Neural crest cell (in vitro differentiated cells): ENCODE results near the gene EGFL8. TPM values are rescaled to one million over a fixed set of nuclear protein-coding genes. Genes with fewer than 3 reads are reported as not detected.

Source experiments
- DNase-seq: peaks from one replicate; pipeline ENCODE4 v3.0.0; 2021; ENCODE audit warnings: low read depth, mixed read lengths, low spot score
- H3K27ac Mint-ChIP-seq: one replicate; pipeline ENCODE4 v1.8.0; 2021; ENCODE audit warnings: mild to moderate bottlenecking, mixed read lengths; ENCODE audit not compliant: unreplicated experiment
- H3K27me3 Mint-ChIP-seq: 2 replicates; pipeline ENCODE4 v1.8.0; 2021; ENCODE audit warnings: low read depth, mild to moderate bottlenecking, mixed read lengths
- H3K36me3 Mint-ChIP-seq: 2 replicates; pipeline ENCODE4 v1.8.0; 2021; ENCODE audit warnings: low read depth, mild to moderate bottlenecking, mixed read lengths
- H3K4me1 Mint-ChIP-seq: 2 replicates; pipeline ENCODE4 v1.8.0; 2021; ENCODE audit warnings: mixed read lengths
- H3K4me3 Mint-ChIP-seq: one replicate; pipeline ENCODE4 v1.8.0; 2021; ENCODE audit warnings: mild to moderate bottlenecking, mixed read lengths
- H3K9me3 Mint-ChIP-seq: 2 replicates; pipeline ENCODE4 v1.8.0; 2021; ENCODE audit warnings: mixed read lengths
- total RNA-seq: library from RNA; stranded (reverse); gene quantifications from 2 replicates; pipeline ENCODE4 v1.2.1, GENCODE V29; 2021
- TF ChIP-seq, protein P1 (sequence below): fragments of 200-600 bp; sonication (generic); conservative IDR thresholded peaks from 2 replicates; pipeline ENCODE4 v1.5.0; 2021; ENCODE audit warnings: antibody characterized with exemption, mild to moderate bottlenecking

The EGFL8 gene
- total RNA-seq, 1 donor from 2014 or later: 44.0 TPM

DNA sequence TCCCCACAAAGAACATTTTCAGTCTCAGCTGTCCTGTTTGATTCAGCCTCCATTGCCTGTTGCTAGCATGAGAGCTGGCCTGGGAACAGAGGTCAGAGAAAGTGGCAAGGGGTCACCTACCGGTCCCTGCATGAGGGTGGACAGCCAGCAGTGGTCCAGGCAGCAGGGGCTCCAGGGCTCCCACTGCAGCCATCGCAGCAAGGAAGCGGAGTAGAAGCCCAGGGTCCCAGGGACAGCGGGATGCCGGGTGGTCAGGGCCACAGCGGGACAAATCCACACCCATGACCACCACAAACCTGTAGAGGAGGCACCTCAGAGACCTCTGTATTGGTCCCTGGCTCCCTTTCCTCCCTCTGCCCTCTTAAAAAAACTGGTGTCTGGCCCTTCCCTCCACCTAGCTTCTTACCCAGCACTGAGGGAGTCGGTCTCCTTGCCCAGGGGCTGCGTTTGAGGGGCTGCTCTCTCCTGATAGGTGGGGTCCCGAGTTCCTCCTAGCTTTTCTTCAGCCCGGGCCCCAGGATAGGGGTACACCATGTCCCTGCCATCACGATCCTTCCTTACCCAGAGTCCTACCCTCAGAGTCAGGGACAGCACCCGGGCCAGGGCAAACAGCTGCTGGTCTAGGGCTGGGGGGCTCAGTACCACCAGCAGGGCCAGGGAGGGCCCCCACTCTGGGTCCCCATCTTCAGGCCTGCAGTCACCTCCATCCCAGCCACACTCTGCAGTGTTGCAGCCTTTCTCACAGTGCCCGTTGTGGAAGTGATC, 36.5 kb downstream of the EGFL8 start:
- peak overlapping the region; percentile 22 for H3K27ac Mint-ChIP-seq
- TF ChIP-seq, protein P1, sequence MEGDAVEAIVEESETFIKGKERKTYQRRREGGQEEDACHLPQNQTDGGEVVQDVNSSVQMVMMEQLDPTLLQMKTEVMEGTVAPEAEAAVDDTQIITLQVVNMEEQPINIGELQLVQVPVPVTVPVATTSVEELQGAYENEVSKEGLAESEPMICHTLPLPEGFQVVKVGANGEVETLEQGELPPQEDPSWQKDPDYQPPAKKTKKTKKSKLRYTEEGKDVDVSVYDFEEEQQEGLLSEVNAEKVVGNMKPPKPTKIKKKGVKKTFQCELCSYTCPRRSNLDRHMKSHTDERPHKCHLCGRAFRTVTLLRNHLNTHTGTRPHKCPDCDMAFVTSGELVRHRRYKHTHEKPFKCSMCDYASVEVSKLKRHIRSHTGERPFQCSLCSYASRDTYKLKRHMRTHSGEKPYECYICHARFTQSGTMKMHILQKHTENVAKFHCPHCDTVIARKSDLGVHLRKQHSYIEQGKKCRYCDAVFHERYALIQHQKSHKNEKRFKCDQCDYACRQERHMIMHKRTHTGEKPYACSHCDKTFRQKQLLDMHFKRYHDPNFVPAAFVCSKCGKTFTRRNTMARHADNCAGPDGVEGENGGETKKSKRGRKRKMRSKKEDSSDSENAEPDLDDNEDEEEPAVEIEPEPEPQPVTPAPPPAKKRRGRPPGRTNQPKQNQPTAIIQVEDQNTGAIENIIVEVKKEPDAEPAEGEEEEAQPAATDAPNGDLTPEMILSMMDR: no peak
- peaks cover 3% of the 10 kb centered on the region for H3K9me3 Mint-ChIP-seq
- no peak for DNase-seq
- H3K36me3 Mint-ChIP-seq: no peaks in the 10 kb centered on the region
- H3K4me3 Mint-ChIP-seq: no peak overlapping the region
- H3K27me3 Mint-ChIP-seq: peaks cover 3% of the 10 kb centered on the region
- peaks cover 27% of the 10 kb centered on the region for H3K4me1 Mint-ChIP-seq

- Mint-ChIP-seq H3K4me3 (no peak overlapping the region), H3K27me3 (peaks cover 3% of the 10 kb centered on the region), H3K4me1 (peaks cover 20% of the 10 kb centered on the region), H3K27ac (no peak overlapping the region), H3K9me3 (peaks cover 9% of the 10 kb centered on the region), H3K36me3 (no peaks in the 10 kb centered on the region)
- TF ChIP-seq, protein P1: no peak
- DNase-seq: no peak
Measured at GRCh38 chr6:32202186-32202585, 37.8 kb downstream of the EGFL8 start.

GRCh38 chr6:32203426-32204267, 39.3 kb downstream of the EGFL8 start:
- Mint-ChIP-seq H3K27me3 (peaks cover 3% of the 10 kb centered on the region), H3K4me1 (peaks cover 15% of the 10 kb centered on the region), H3K27ac (no peak overlapping the region), H3K9me3 (peaks cover 9% of the 10 kb centered on the region), H3K36me3 (no peaks in the 10 kb centered on the region), H3K4me3 (no peak overlapping the region)
- no peak for DNase-seq
- TF ChIP-seq, protein P1: no peak

DNA sequence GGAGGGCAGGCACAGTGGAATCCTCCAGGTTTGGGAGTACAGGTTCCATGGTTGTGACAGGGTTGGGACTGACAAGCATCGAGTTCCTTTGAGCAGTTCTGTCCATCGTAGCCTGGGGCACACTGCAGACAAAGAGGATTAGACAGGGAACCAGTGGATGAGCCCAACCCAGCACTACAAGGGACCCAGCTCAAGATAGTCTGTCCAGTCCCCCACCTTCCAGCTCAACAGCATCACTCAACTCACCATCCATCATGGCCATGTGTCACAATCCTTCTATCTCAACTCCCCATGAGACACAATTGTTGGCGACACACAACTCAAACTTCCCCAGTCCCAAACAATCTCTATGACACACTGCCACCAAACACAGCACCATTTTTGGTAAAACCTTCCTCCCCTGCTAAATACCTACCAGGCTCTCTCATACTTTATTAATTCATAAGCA, 39.9 kb downstream of the EGFL8 start:
- Mint-ChIP-seq H3K27ac (no peak overlapping the region), H3K36me3 (no peaks in the 10 kb centered on the region)

DNA sequence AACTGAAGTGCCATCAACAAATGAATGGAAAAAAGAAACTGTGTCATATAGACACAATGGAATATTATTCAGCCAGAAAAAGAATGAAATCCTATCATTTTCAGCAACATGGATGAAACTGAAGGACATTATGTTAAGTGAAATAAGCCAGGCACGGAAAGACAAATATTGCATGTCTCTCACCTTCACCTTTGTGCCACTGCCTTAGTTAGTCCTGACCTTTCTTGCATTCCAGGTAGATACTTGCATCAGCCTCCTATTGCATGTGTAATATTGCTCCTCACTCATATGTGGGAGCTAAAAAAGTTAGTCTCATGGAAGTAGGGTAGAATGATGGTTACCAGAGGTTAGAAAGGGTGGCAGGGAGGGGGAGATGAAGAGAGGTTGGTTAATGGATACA, 44.6 kb downstream of the EGFL8 start:
- TF ChIP-seq, protein P1: no peak
- H3K27ac Mint-ChIP-seq: no peak overlapping the region
- H3K4me1 Mint-ChIP-seq: no peaks in the 10 kb centered on the region
- H3K4me3 Mint-ChIP-seq: no peak overlapping the region
- H3K9me3 Mint-ChIP-seq: peaks cover 11% of the 10 kb centered on the region
- no peaks in the 10 kb centered on the region for H3K36me3 Mint-ChIP-seq
- DNase-seq: no peak
- peaks cover 3% of the 10 kb centered on the region for H3K27me3 Mint-ChIP-seq

More for the DNA sequence above, 39.9 kb downstream of the EGFL8 start:
- peaks cover 3% of the 10 kb centered on the region for H3K27me3 Mint-ChIP-seq
- peaks cover 15% of the 10 kb centered on the region for H3K4me1 Mint-ChIP-seq
- TF ChIP-seq, protein P1: no peak
- H3K4me3 Mint-ChIP-seq: no peak overlapping the region
- no peak for DNase-seq
- H3K9me3 Mint-ChIP-seq: peaks cover 11% of the 10 kb centered on the region
